Fibroblast of mammary gland (primary cell): ENCODE measurements around the gene DDX10.

ENCODE experiments used
- DNase-seq: peaks from one replicate; pipeline ENCODE4 v3.0.0-alpha.2; 2010; ENCODE audit warnings: low read depth
- H3K4me3 ChIP-seq: 2 replicates; pipeline ENCODE4 v1.5.1; 2011; ENCODE audit warnings: low read depth, mild to moderate bottlenecking, low read length, moderate library complexity; ENCODE audit not compliant: control insufficient read depth
- TF ChIP-seq, protein P1 (sequence below): conservative IDR thresholded peaks from 2 replicates; pipeline ENCODE4 v1.5.1; 2011; ENCODE audit warnings: low read depth, low read length, inconsistent platforms; ENCODE audit not compliant: control insufficient read depth, insufficient read depth

The DDX10 gene

DNA sequence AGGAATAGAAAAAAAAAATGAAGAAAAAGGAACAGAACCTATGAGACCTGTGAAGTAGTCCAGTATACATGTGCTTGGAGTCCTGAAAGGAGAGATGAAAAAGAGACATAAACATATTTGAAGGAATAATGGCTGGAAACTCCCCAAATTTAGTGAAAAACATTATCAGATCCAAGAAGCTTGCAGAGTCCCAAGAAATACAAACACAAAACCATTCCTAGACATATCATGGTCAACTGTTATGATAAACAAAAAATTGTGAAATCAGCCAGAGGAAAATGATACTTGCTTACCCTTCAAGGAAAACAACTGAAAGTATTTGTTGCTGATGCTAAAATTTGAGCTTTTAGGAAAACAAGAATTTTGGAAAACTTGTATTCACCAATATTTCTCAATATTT is 250.1 kb downstream of the DDX10 start:
- H3K4me3 ChIP-seq = no peak overlapping the region
- DNase-seq = peak; percentile 21
- TF ChIP-seq, protein P1, sequence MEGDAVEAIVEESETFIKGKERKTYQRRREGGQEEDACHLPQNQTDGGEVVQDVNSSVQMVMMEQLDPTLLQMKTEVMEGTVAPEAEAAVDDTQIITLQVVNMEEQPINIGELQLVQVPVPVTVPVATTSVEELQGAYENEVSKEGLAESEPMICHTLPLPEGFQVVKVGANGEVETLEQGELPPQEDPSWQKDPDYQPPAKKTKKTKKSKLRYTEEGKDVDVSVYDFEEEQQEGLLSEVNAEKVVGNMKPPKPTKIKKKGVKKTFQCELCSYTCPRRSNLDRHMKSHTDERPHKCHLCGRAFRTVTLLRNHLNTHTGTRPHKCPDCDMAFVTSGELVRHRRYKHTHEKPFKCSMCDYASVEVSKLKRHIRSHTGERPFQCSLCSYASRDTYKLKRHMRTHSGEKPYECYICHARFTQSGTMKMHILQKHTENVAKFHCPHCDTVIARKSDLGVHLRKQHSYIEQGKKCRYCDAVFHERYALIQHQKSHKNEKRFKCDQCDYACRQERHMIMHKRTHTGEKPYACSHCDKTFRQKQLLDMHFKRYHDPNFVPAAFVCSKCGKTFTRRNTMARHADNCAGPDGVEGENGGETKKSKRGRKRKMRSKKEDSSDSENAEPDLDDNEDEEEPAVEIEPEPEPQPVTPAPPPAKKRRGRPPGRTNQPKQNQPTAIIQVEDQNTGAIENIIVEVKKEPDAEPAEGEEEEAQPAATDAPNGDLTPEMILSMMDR = no peak

DNA sequence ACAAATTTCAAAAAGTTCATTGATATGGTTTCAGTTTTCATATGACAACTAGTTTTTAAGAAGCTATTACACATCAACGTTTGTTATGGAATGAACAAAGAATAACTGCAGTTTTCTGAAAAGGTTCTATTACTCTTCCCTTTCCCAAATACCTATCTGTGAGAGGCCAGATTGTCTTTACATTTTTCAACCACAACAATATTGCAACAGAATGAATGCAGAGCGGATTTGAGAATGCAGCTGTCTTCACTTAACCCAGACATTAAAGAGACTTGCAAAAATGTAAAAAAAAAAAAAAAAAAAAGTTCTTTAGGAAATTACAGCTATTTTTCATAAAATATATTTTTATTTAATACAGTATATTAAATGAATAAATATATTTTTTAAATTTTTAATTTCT is 250.8 kb downstream of the DDX10 start:
- H3K4me3 ChIP-seq = no peak overlapping the region
- no peak for DNase-seq
- TF ChIP-seq, protein P1 = no peak

DNA sequence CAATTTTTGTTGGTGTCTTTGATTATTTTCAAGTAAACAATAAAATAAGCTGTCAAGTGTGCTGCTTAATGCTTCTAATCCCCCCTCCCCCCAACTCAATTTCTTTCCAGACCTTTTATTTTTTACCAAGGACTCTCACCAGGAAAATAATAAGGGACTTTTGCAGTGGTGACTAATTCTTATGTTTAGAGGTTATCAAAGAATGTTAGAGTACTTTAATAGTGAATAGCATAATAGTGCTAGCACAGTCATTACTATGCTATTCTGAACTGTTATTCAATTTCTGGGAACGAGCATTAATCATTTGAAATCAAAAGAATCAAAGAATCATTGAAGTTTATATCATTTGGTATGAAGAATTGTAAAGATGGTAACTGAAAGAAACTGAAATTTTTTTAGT is 251.4 kb downstream of the DDX10 start:
- TF ChIP-seq, protein P1 = no peak
- H3K4me3 ChIP-seq = no peak overlapping the region
- no peak for DNase-seq

DNA sequence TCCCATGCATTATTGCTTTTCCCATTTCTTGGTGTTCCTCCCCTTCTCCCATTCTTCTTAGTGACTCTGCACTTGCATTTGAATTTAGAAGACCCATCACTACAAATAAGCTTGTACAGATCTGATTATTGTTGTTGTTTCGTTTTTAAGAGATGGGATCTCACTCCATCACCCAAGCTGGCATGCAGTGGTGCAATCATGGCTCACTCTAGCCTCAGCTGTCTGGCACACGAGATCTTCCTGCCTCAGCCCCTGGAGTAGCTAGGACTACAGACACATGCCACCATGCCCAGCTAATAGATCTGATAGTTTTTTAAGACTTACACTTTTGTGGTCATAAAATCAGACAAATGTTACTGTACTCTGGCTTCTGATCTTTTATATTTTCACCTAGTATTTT is 252.1 kb downstream of the DDX10 start:
- no peak overlapping the region for H3K4me3 ChIP-seq
- TF ChIP-seq, protein P1 = no peak
- DNase-seq = no peak

DNA sequence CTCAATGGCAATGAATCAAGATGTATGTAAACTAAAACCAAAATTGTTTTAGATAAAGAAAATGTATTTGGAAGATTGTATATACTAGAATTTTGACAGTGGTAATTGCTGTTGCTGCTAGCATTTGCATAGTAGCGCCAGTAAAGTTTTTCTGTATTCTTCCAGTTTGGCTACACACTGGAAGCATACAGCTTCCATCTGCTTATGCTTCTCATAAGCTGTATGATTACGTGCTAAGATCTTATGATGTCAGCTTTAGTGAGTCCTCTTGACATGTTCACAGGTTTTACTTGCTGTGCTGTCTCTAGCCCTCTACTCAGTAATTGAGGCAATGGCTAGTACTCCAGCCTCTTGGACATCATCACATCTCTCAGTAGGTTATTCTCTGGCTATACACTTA is 256.3 kb downstream of the DDX10 start:
- no peak overlapping the region for H3K4me3 ChIP-seq
- TF ChIP-seq, protein P1 = no peak
- DNase-seq = no peak

DNA sequence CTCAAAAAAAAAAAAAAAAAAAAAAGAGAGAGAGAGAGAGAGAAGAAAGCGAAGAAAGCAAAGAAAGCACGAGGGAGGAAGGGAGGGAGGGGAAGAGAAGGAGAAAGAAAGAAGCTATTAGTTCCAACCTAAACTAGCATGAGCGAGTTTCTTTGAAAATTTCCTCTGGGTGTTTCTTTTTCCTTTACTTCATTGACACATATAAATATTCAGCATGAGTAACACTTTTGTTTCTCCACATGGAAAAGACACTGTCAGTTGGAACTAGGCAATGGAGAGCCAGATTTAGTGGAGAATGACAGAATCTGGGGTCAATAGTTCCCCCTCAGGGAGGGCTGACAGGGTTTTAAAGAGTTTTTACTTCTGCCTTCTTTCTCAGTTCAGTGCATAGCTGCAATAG is 257.4 kb downstream of the DDX10 start:
- no peak overlapping the region for H3K4me3 ChIP-seq
- DNase-seq = no peak
- TF ChIP-seq, protein P1 = no peak

DNA sequence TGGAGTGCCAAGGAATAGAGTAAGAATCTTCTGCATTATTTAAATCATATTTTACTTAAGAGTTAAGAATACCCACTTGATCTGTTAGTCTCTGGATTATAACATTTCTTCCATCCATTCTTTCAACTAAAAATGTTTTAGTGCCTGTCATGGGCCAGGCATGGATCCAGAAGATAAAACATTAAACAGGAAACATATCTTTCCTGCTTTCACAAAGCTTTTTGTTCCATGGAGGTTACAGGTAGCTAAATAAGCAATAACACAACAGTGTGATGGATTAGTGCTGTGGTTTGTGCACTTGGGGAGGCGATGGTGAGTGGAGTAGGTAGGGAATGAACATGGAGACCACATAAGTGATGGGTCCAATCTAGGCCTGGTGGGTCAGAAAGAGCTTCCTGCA is 258.5 kb downstream of the DDX10 start:
- DNase-seq = no peak
- H3K4me3 ChIP-seq = no peak overlapping the region
- TF ChIP-seq, protein P1 = no peak
